ENCODE data around the gene LAMTOR4.

- no peak for TF ChIP-seq CTCF (IDR thresholded peaks at IDR 0.05)
- TF ChIP-seq SIN3A (IDR thresholded peaks at IDR 0.05; ENCODE audit: borderline replicate concordance, insufficient read depth, low read depth, low read length), result no peak
- no peak for TF ChIP-seq POLR2AphosphoS5 (IDR thresholded peaks at IDR 0.05; ENCODE audit: low read depth, low read length)
- TF ChIP-seq REST (IDR thresholded peaks at IDR 0.05; ENCODE audit: insufficient read depth in 1 of 2, low read depth in 2 of 2, low read length in 1 of 2), result no peak
- no peak for TF ChIP-seq TCF7L2 (IDR thresholded peaks at IDR 0.05; ENCODE audit: low read depth, low read length)
Measured at GRCh38 chr7:100105534-100105933, 43.2 kb upstream of the LAMTOR4 start.
